Astrocyte of the hippocampus (primary cell): ENCODE results near the gene GLB1L.
A peak's percentile ranks its signal among the peaks of the same experiment; 100 is the strongest.
"Not testable (repeated sequence)": the region's sequence is repeated elsewhere in the genome, so short reads cannot be mapped to it uniquely, and the experiment has no call there.

Source experiments
- DNase-seq: peaks from one replicate; pipeline ENCODE4 v3.0.0; 2011; ENCODE audit warnings: low read depth, low spot score

GLB1L gene

DNA sequence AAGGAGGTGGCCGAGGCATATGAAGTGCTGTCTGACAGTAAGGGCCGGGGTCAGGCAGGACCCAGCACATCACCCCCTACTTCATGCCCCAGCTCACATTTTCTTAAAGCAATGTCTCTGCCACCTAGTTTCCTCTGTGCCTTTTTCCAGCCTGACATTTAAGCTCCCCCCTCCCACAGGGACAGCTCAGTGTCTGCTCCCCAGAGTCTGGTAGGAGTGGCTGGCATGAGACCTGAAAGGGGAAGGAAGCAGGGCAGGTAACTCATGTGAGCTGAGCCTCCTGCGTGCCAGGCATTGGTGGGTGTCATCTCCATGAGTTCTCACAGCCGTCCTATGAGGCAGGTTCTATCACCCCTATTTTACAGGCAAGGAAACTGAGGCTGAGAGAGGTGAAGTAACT, 35.4 kb upstream of the GLB1L start:
- no peak for DNase-seq

GRCh38 chr2:219279916-219280516, 34.8 kb upstream of the GLB1L start:
- DNase-seq = no peak

DNA sequence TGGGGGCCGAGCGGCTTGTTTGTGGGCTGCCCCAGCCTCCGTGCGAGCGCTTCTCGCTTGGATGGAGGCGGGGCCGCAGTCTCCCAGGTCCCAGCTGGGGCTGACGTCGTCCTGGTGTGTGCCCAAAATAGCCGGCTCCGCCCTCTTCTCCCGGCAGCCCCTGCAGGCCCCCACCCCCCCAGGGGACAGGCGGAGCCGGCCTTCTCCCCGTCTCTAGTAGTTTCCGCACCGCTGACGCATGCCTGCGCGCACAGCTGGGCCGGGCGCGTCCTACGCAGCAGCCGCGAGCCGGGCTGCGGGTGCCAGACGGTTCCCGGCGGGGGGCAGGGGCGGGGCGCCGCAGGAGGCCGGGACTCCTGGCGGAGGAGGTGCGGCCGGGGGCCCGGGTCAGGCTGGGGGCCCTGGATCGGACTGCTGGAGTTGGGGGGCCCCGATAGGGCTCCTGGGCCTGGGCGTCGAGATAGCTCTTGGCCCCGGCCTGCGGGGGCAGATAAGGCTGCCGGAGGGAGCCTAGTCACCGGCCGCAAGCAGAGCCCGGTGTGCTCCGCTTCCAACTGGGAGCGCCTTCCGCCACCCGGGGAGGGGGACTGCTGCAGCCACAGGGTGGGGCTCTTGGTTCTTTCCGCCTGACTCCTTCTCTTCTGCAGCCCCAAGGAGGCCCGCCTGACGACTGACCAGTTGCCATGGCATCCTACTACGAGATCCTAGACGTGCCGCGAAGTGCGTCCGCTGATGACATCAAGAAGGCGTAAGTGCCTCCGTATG, 34.1 kb upstream of the GLB1L start, which contains the start of gene DNAJB2:
Gene DNAJB2, plus strand, starts transcription at position 216 of the 765 bp plus-strand sequence. Its CDS starts 468 bp downstream, at position 684.
- DNase-seq = peak; percentile 99

GRCh38 chr2:219278655-219279150, 33.5 kb upstream of the GLB1L start:
- no peak for DNase-seq

DNA sequence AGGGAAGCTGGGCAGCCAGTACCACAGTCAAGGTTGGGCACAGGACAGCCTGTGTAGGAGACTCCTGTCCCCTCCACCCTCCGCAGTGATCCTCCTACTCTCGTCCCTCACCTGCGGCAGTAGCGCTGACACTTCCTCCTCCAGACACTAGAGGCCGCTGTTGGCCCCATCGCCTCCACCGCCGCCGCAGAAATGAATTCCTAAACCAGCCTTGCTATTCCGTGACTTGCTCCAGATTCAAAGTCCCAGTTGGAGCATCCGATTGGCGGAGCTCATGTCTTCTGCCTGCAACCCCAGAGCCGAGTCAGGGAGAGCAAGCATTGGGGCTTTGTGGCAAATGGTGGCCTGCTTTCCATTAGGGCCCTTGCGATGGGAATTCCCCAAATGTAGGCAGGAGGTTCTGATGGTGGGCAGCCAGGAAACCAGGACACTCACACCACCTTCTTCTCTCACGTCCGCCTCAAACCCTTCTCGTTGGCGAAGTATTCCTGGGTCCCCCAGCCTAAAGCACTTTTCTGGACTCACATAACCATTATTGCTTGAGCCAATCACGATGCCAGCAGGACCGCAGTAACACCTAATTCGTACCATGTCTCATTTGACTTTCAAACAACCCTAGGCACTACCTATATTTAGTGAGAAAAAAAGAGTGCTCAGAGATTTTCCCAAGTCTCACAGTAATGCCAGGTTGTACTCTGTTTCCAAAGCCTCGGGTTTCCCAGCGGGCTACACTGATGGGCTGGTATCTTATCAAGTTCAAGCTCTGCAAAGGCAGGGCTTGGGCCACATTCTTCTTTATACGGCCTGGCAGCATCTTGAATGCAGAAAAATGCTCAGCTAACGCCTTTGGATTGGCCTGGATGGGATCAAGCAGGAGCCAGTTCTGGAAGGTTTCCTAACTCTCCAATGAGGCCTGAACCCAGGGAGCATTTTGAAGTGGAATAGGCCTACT, 32.7 kb upstream of the GLB1L start:
- DNase-seq = peak; percentile 90

DNA sequence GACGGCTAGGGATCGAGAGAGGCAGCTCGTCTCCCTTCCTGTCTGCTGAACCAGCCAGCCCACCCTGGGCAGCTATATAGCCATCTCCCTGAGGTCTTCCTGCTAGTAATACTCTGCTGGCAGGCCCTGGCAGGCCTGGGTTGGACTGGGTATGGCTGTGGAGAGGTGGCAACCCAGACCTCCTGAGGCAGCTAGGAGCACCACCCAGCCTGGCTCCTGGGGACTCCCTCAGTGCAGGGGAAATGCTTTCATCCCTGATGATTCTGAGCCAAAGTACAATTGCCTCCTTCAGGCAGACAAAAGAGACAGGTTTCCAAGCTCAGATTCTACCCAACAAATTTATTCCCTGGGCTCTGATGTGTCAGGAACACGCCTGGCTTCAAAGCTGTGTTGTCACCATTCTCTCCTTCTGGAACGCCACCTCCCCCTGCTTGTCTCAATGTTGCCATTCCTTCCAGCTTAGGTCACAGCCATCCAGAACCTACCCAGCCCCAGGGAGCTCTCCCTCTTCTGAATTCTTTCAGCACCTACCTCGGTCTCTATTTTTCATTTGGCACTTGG, 29.2 kb upstream of the GLB1L start:
- peak; percentile 95 for DNase-seq

- peak; percentile 82 for DNase-seq
Observed at GRCh38 chr2:219273937-219274336, 28.7 kb upstream of the GLB1L start.

DNA sequence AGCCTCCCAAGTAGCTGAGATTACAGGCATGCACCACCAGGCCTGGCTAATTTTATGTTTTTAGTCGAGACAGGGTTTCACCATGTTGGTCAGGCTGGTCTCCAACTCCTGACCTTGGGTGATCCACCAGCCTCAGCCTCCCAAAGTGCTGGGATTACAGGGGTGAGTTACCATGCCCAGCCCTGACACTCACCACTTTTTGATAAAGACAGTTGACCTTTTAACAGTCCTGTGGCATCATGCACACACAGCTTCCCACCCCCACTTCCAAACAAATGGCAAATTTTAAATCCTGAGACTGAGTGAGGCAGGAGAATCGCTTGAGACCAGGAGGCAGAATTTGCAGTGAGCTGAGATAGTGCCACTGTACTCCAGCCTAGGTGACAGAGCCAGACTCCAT, 27.8 kb upstream of the GLB1L start:
- no peak for DNase-seq

GRCh38 chr2:219272356-219272755, 27.1 kb upstream of the GLB1L start:
- no peak for DNase-seq

DNA sequence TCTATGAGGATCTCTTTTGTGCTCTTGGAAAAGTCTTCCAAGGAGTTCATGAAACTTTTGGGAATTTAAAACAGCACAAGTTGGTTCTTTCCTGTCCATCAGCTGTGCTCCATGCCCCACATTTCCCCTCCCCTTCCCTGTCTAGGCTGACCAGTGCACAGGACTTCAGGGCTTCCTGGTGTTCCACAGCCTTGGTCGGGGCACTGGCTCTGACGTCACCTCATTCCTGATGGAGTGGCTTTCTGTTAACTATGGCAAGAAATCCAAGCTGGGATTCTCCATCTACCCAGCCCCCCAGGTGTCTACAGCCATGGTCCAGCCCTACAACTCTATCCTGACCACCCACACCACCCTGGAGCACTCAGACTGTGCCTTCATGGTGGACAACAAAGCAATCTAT, 25.8 kb upstream of the GLB1L start:
- no peak for DNase-seq

GRCh38 chr2:219270055-219270372, 24.8 kb upstream of the GLB1L start:
- DNase-seq = no peak

- DNase-seq = peak; percentile 14
Observed at GRCh38 chr2:219269362-219270054, 24.3 kb upstream of the GLB1L start.

DNA sequence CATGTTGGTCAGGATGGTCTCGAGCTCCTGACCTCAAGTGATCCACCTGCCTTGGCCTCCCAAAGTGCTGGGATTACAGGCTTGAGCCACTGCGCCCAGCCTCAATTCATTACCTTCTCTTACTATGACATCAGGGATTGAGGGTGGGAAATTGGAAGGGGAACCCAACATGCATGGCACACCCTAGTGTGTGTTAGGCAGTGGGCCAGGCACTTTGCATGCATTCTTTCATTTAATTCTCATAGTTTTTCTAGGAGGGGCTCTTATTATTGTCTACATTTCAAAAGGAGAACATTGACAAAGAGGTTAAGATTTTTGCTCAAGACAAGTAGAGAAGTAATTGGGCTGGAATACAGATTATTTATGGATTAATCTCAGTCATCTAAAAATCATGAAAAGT, 23.1 kb upstream of the GLB1L start:
- no peak for DNase-seq

DNA sequence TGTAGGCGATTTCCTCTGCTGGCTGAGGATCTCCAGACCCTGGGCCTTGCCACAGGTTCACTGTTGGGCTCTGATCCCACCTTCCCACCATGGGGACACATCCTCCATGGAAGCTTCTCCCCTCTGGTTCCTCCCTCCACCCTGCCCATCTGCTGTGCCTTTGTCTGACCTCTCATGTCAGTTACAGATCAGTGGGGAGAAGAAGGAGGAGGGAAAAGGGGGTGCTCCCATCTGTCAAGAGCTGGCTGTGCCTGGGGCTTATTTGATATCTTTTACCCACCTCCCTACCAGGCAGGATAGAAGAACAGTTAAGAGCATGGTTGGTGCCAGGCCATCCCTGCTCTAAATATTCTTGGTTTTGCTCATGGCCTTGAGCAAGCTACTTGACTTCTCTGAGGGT, 21.6 kb upstream of the GLB1L start:
- no peak for DNase-seq

GRCh38 chr2:219266232-219266631, 21.0 kb upstream of the GLB1L start:
- DNase-seq = no peak

GRCh38 chr2:219261024-219261855, 16.0 kb upstream of the GLB1L start:
- DNase-seq = no peak

GRCh38 chr2:219258942-219259341, 13.7 kb upstream of the GLB1L start:
- not testable (repeated sequence) for DNase-seq

DNA sequence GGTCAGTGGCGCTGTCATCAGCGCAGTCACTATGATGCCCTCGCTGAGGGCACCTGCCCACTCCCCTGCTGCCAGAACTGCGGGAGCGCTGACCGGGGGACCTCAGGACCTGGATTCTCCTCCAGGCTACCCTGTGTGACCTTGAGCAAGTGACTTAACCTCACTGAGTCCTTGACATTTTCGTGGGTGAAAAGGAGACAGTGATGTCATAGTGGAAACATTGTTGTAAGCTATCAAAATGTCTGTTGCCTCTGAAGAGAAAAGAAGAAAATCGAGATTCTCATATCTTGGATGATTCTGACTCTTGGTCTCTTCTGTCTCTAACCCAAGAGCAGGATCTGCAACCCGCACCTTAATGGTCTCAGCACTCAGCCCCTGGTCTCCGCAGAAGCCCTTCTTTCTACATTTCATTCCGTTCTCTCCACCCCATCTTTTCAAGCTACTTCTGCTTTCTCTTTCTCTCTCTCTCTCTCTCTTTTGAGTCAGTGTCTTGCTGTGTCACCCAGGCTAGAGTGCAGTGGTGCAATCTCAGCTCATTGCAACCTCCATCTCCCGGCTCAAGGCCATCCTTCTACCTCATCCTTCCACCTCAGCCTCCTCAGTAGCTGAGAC, 9.5 kb upstream of the GLB1L start:
- DNase-seq = no peak

GRCh38 chr2:219253753-219254589, 8.7 kb upstream of the GLB1L start, which contains the start of gene TUBA4A:
Gene TUBA4A (minus strand): TSS chr2:219253918. CDS start chr2:219253858, 60 bp downstream.
- DNase-seq = peak; percentile 84
